Trophoblast cell (in vitro differentiated cells and primary cell): ENCODE data around the gene ZMYND8.
"Not testable (repeated sequence)": the region's sequence is repeated elsewhere in the genome, so short reads cannot be mapped to it uniquely, and the experiment has no call there.

Source experiments
- DNase-seq, 2 donors: peaks; one replicate each; pipeline ENCODE4 v3.0.0-alpha.2; 2016
- H2AFZ ChIP-seq: 2 replicates; pipeline ENCODE4 v1.6.1; 2013; ENCODE audit warnings: low read length, moderate library complexity, mild to moderate bottlenecking; ENCODE audit not compliant: insufficient read depth, poor library complexity
- H2AK5ac ChIP-seq: 2 replicates; pipeline ENCODE4 v1.6.1; 2013; ENCODE audit warnings: mild to moderate bottlenecking, low read length
- H2BK120ac ChIP-seq: 2 replicates; pipeline ENCODE4 v1.6.1; 2013; ENCODE audit warnings: low read length, mild to moderate bottlenecking, moderate library complexity; ENCODE audit not compliant: insufficient read depth, poor library complexity
- H2BK12ac ChIP-seq: 2 replicates; pipeline ENCODE4 v1.6.1; 2013; ENCODE audit warnings: mild to moderate bottlenecking, low read length, moderate library complexity
- H2BK5ac ChIP-seq: 2 replicates; pipeline ENCODE4 v1.6.1; 2013; ENCODE audit warnings: low read length, low read depth, moderate library complexity, mild to moderate bottlenecking; ENCODE audit not compliant: poor library complexity
- H3K14ac ChIP-seq: 2 replicates; pipeline ENCODE4 v1.6.1; 2013; ENCODE audit warnings: mild to moderate bottlenecking, low read length
- H3K18ac ChIP-seq: 2 replicates; pipeline ENCODE4 v1.6.1; 2013; ENCODE audit warnings: mild to moderate bottlenecking, low read length
- H3K23ac ChIP-seq: 2 replicates; pipeline ENCODE4 v1.6.1; 2013; ENCODE audit warnings: low read length
- H3K27ac ChIP-seq: 2 replicates; pipeline ENCODE4 v1.5.1; 2013; ENCODE audit warnings: low read depth, mild to moderate bottlenecking, inconsistent platforms, low read length, moderate library complexity
- H3K27me3 ChIP-seq: 2 replicates; pipeline ENCODE4 v1.6.1; 2013; ENCODE audit warnings: inconsistent platforms, mild to moderate bottlenecking, low read length, moderate library complexity; ENCODE audit not compliant: insufficient read depth
- H3K36me3 ChIP-seq, 2 experiments: 1 replicate in 1 of 2; 2 replicates in 1 of 2; pipeline ENCODE4 v1.6.1; 2013; ENCODE audit warnings: low read length in 2 of 2, mild to moderate bottlenecking in 2 of 2, moderate library complexity in 1 of 2; ENCODE audit not compliant: insufficient read depth in 2 of 2, control insufficient read depth in 1 of 2
- H3K4ac ChIP-seq: 2 replicates; pipeline ENCODE4 v1.6.1; 2013; ENCODE audit warnings: low read depth, mild to moderate bottlenecking, low read length, moderate library complexity
- H3K4me1 ChIP-seq, 2 experiments: 1 replicate in 1 of 2; 2 replicates in 1 of 2; pipeline ENCODE4 v1.6.1; 2013; ENCODE audit warnings: low read length in 2 of 2, mild to moderate bottlenecking in 2 of 2, moderate library complexity in 1 of 2; ENCODE audit not compliant: insufficient read depth in 2 of 2, control insufficient read depth in 1 of 2
- H3K4me2 ChIP-seq: 2 replicates; pipeline ENCODE4 v1.6.1; 2013; ENCODE audit warnings: inconsistent platforms, mild to moderate bottlenecking, low read length, moderate library complexity
- H3K4me3 ChIP-seq: 2 replicates; pipeline ENCODE4 v1.5.1; 2013; ENCODE audit warnings: mild to moderate bottlenecking, low read depth, low read length, inconsistent platforms
- H3K79me1 ChIP-seq: one replicate; pipeline ENCODE4 v1.6.1; 2013; ENCODE audit warnings: low read length
- H3K79me2 ChIP-seq: 2 replicates; pipeline ENCODE4 v1.6.1; 2013; ENCODE audit warnings: low read length, mild to moderate bottlenecking; ENCODE audit not compliant: control insufficient read depth, insufficient read depth, poor library complexity
- H3K9ac ChIP-seq: 2 replicates; pipeline ENCODE4 v1.6.1; 2013; ENCODE audit warnings: mild to moderate bottlenecking, low read length
- H3K9me3 ChIP-seq: 2 replicates; pipeline ENCODE4 v1.6.1; 2013; ENCODE audit warnings: low read depth, mild to moderate bottlenecking, control low read depth, inconsistent platforms, low read length; ENCODE audit not compliant: insufficient read depth
- H4K12ac ChIP-seq: 2 replicates; pipeline ENCODE4 v1.6.1; 2013; ENCODE audit warnings: low read depth, mild to moderate bottlenecking, low read length, moderate library complexity
- H4K8ac ChIP-seq: 2 replicates; pipeline ENCODE4 v1.6.1; 2013; ENCODE audit warnings: low read depth, mild to moderate bottlenecking, low read length, moderate library complexity
- H4K91ac ChIP-seq: one replicate; pipeline ENCODE4 v1.6.1; 2013; ENCODE audit warnings: low read depth, mild to moderate bottlenecking, low read length, moderate library complexity
- WGBS: extraction: QIAGEN DNeasy Blood & Tissue Kit; methylation state at CpG from one replicate; pipeline ENCODE4 v1.1.7; 2013; ENCODE audit warnings: missing lambda C conversion rate; ENCODE audit not compliant: insufficient read length, insufficient coverage; ENCODE audit errors: extremely low coverage; 5-methylcytosine and 5-hydroxymethylcytosine counted together

Gene ZMYND8

GRCh38 chr20:47265984-47266383, 90.5 kb downstream of the ZMYND8 start:
- no peak overlapping the region for H2AK5ac ChIP-seq
- no peak overlapping the region for H2BK5ac ChIP-seq
- no CpG with 5 or more reads among the region's 5 CpGs for WGBS
- no peak overlapping the region for H2BK120ac ChIP-seq
- H3K4me3 ChIP-seq = no peak overlapping the region
- H3K79me1 ChIP-seq = no peaks in the 10 kb centered on the region
- no peak overlapping the region for H3K4me2 ChIP-seq
- H4K8ac ChIP-seq = no peak overlapping the region
- no peak overlapping the region for H2BK12ac ChIP-seq
- no peak overlapping the region for H2AFZ ChIP-seq
- H3K18ac ChIP-seq = peak overlapping the region; percentile 33
- H3K4me1 ChIP-seq = peaks cover 0 to 2% of the 10 kb centered on the region in 2 experiments
- no peak overlapping the region for H3K9ac ChIP-seq
- H3K23ac ChIP-seq = no peak overlapping the region
- H4K91ac ChIP-seq = no peak overlapping the region
- H3K4ac ChIP-seq = peak overlapping the region; percentile 19
- no peak overlapping the region for H4K12ac ChIP-seq
- no peaks in the 10 kb centered on the region for H3K27me3 ChIP-seq
- no peak overlapping the region for H3K14ac ChIP-seq
- H3K36me3 ChIP-seq = peaks cover 33 to 38% of the 10 kb centered on the region in 2 experiments
- H3K27ac ChIP-seq = no peak overlapping the region
- no peak for DNase-seq
- peaks cover 4% of the 10 kb centered on the region for H3K79me2 ChIP-seq
- no peaks in the 10 kb centered on the region for H3K9me3 ChIP-seq

DNA sequence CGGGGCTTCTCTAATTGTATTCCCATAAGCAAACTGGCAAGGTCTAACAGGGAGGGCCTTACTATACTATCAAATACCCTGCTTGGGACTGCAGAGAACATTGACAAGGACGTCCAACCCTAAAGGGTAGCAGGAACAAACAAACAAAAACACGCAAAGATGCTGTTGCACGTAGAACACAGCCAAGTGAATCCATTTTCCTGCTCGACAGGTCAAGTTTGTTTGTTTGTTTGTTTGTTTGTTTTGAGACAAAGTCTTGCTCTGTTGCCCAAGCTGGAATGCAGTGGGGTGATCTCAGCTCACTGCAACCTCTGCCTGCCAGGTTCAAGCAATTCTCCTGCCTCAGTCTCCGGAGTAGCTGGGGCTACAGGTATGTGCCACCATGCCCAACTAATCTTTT, 91.3 kb downstream of the ZMYND8 start:
- Histone ChIP-seq H4K8ac (no peak overlapping the region), H3K4me1 (peaks cover 0 to 2% of the 10 kb centered on the region in 2 experiments), H3K23ac (no peak overlapping the region), H2AK5ac (no peak overlapping the region), H4K91ac (no peak overlapping the region), H3K36me3 (peaks cover 35 to 42% of the 10 kb centered on the region in 2 experiments), H3K14ac (no peak overlapping the region), H3K9me3 (no peaks in the 10 kb centered on the region), H2BK5ac (no peak overlapping the region), H3K4me3 (no peak overlapping the region), H2AFZ (no peak overlapping the region), H3K27ac (no peak overlapping the region), H3K18ac (no peak overlapping the region), H3K4me2 (no peak overlapping the region), H3K27me3 (no peaks in the 10 kb centered on the region), H3K79me2 (peaks cover 4% of the 10 kb centered on the region), H3K79me1 (no peaks in the 10 kb centered on the region), H4K12ac (no peak overlapping the region), H2BK12ac (no peak overlapping the region), H3K4ac (no peak overlapping the region), H3K9ac (no peak overlapping the region), H2BK120ac (no peak overlapping the region)
- WGBS = no CpG with 5 or more reads among the region's 6 CpGs
- DNase-seq = no peak

DNA sequence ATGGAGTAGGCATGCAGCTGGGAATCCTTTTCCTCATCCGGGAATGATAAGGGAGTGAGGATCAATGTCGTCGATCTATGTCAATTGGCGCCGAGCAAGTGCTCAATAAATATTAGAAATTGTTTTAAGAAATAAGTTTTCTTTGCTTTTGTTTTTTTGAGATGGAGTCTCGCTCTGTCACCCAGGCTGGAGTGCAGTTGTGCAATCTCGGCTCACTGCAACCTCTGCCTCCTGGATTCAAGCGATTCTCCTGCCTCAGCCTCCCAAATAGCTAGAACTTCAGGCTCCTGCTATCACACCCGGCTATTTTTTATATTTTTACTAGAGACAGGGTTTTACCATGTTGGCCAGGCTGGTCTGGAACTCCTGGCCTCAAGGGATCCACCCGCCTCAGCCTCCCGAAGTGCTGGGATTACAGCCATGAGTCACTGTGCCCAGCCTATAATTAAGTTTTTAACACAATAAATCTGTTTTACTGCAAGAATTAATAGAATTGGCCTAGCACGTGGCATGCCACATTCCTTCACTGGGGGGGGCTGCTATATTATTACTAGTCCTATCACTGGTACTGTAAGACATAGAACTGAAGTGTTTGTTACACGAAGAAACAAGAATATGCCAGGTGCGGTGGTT, 92.2 kb downstream of the ZMYND8 start:
- H3K9ac ChIP-seq = not testable (repeated sequence)

DNA sequence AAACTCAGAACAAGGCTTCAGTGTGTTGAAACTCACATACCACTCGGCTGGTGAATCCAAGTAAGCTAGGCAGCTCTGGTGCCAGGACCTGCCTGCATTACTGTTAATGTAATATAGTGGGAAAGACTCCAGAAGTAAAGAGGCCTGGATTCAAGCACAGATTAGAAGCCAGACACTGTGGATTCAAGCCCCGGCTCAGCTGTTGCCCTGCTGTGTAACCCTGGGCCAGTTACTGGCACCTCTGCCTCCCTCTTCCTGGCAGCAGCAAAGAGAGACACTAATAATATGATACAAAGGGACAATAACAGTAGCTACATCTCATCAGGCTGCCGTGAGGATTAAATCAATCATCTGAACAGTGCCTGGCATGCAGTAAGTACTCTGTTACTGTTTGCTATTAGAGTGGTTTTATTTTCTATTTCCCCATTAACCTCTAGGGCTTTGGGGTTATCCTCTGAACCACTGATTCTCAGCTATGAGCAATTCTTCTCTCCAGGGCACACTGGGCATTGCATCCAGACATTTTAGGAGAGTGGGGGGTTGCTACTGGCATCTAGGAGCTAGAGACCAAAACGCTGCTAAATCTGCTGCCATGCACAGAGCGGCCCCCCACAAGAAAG, 92.9 kb downstream of the ZMYND8 start:
- H3K79me1 ChIP-seq = no peaks in the 10 kb centered on the region
- no peak for DNase-seq

More for the DNA sequence above, 92.2 kb downstream of the ZMYND8 start:
- not testable (repeated sequence) for H2BK120ac ChIP-seq, H3K79me1 ChIP-seq, H2BK5ac ChIP-seq, H3K23ac ChIP-seq, H2AFZ ChIP-seq, H3K18ac ChIP-seq, H3K27ac ChIP-seq, DNase-seq, H2AK5ac ChIP-seq, H3K79me2 ChIP-seq, H4K8ac ChIP-seq, H3K4me2 ChIP-seq, H3K4me1 ChIP-seq, H3K4ac ChIP-seq, H3K4me3 ChIP-seq, H4K12ac ChIP-seq, H3K9me3 ChIP-seq, H3K14ac ChIP-seq, H3K27me3 ChIP-seq
- Histone ChIP-seq H4K91ac (peak overlapping the region; percentile 48), H3K36me3 (peaks cover 42 to 45% of the 10 kb centered on the region in 2 experiments), H2BK12ac (peak overlapping the region; percentile 35)
- WGBS = no CpG with 5 or more reads among the region's 14 CpGs

More for the DNA sequence above, 92.9 kb downstream of the ZMYND8 start:
- Histone ChIP-seq H3K79me2 (peaks cover 4% of the 10 kb centered on the region), H3K18ac (no peak overlapping the region), H3K4me2 (no peak overlapping the region), H2BK5ac (no peak overlapping the region), H3K27ac (no peak overlapping the region), H4K12ac (no peak overlapping the region), H4K8ac (no peak overlapping the region), H2BK12ac (peak overlapping the region; percentile 35), H3K23ac (no peak overlapping the region), H3K4ac (no peak overlapping the region), H3K36me3 (peaks cover 48 to 52% of the 10 kb centered on the region in 2 experiments), H3K9ac (no peak overlapping the region), H3K9me3 (no peaks in the 10 kb centered on the region), H2AFZ (no peak overlapping the region), H3K27me3 (no peaks in the 10 kb centered on the region), H3K14ac (no peak overlapping the region), H2AK5ac (no peak overlapping the region), H2BK120ac (no peak overlapping the region), H3K4me3 (no peak overlapping the region), H4K91ac (peak overlapping the region; percentile 48), H3K4me1 (peaks cover 0 to 2% of the 10 kb centered on the region in 2 experiments)
- no CpG with 5 or more reads among the region's 5 CpGs for WGBS
